ENCODE measurements around the gene PCDHGB4.
A peak's percentile ranks its signal among the peaks of the same experiment; 100 is the strongest.

Gene PCDHGB4

DNA sequence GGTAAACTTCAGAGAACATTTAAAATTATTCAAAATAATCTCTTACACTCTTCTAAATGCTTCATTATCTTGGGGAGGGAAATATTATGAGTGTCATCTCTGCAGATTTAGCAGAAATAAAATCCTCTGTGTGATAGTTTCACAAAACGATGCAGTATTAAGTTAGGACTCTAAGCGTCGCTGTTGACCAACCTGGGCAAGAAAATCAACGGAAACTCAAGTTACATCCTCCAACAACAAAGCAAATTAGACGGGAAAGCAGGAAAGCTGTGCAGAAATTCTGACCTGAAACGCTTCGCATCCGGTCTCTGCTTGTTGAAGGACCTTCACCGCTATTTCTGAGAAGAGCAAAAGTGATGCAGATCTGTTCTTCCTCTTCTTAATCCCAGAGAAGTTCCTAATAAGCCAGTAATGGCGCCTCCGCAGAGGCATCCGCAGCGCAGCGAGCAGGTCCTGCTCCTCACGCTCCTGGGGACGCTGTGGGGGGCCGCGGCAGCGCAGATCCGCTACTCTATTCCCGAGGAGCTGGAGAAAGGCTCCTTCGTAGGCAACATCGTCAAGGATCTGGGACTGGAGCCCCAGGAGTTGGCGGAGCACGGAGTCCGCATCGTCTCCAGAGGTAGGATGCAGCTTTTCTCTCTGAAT is 13.7 kb upstream of the PCDHGB4 start, which contains the start of gene PCDHGA6:
Gene PCDHGA6 (plus strand): TSS at position 219 of the 645 bp plus-strand sequence. CDS start 193 bp downstream, at position 412.
- peak; percentile 27; the same call in 1 of the 2 replicates for TF ChIP-seq CTCF (IDR thresholded peaks at IDR 0.05)

GRCh38 chr5:141374627-141375026 is 12.9 kb upstream of the PCDHGB4 start:
- no peak for TF ChIP-seq CTCF (IDR thresholded peaks at IDR 0.05)

DNA sequence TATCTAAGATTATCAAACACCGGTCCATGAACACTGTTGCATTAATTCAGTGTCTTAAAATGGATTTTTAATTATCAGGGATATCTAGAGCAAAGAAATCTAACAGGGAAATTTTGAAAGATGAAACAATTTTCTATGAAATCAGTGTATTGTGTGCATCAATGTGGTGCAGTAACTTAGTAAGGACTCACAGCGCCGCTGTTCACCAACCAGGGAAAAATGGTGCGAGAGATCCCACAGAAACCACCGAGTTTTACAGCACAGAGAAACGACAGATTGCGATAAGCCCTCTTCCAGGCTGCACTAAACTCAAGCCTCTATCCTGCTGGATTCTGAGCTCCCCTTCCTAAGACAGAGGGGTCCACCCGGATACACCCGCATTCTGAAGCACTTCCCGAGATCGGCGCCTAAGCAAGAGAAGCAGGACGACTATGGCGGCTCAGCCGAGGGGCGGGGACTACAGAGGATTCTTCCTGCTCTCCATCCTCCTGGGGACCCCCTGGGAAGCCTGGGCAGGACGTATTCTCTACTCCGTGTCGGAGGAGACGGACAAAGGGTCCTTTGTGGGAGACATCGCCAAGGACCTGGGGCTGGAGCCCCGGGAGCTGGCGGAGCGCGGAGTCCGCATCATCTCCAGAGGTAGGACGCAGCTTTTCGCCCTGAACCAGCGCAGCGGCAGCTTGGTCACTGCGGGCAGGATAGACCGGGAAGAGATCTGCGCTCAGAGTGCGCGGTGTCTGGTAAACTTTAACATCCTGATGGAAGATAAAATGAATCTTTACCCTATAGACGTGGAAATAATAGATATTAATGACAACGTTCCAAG is 4.8 kb upstream of the PCDHGB4 start, which contains the start of gene PCDHGA7:
Gene PCDHGA7 (plus strand): TSS at position 274 of the 826 bp plus-strand sequence. CDS start 158 bp downstream, at position 432.
- TF ChIP-seq CTCF (IDR thresholded peaks at IDR 0.05), result peak; percentile 46

DNA sequence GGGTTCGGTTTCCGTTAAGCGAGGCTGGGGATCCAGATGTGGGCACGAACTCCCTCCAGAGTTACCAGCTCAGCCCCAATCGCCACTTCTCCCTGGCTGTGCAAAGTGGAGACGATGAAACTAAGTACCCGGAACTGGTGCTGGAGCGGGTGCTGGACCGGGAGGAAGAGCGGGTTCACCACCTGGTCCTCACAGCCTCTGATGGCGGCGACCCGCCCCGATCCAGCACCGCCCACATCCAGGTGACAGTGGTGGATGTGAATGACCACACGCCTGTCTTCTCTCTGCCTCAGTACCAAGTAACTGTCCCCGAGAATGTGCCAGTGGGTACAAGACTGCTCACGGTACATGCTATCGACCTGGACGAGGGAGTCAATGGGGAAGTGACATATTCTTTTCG is 4.2 kb upstream of the PCDHGB4 start:
- TF ChIP-seq CTCF (IDR thresholded peaks at IDR 0.05), result no peak

DNA sequence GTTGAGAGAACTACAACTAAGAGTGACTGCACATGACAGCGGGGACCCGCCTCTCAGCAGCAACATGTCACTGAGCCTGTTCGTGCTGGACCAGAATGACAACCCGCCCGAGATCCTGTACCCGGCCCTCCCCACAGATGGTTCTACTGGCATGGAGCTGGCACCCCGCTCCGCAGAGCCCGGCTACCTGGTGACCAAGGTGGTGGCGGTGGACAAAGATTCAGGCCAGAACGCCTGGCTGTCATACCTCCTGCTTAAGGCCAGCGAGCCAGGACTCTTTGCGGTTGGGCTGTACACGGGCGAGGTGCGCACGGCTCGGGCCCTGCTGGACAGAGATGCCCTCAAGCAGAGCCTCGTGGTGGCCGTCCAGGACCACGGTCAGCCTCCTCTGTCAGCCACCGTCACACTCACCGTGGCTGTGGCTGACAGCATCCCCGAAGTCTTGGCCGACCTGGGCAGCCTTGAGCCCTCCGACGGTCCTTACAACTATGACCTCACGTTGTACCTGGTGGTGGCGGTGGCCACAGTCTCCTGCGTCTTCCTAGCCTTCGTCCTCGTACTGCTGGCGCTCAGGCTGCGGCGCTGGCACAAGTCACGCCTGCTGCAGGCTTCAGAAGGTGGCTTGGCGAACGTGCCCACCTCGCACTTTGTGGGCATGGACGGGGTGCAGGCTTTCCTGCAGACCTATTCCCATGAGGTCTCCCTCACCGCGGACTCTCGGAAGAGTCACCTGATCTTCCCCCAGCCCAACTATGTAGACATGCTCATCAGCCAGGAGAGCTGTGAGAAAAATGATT is 2.8 kb upstream of the PCDHGB4 start:
- no peak for TF ChIP-seq CTCF (IDR thresholded peaks at IDR 0.05)

GRCh38 chr5:141388661-141389060 is 1.2 kb downstream of the PCDHGB4 start:
- TF ChIP-seq CTCF (IDR thresholded peaks at IDR 0.05), result no peak
